Measurements from ENCODE around the gene GFRA4.

GRCh38 chr20:3696745-3697587 is 33.8 kb upstream of the GFRA4 start:
- TF ChIP-seq CTCF (IDR thresholded peaks at IDR 0.05; ENCODE audit: poor library complexity) (no peak), EZH2 (IDR thresholded peaks at IDR 0.05; ENCODE audit: borderline replicate concordance) (no peak)
